Central memory CD8-positive, alpha-beta T cell (primary cell): ENCODE results near the gene GDI1.

Experiments
- ATAC-seq: fragments of 150-1000 bp; cut with Tn5 transposase; replicated peaks from 2 replicates; pipeline ENCODE4 v1.10.0; 2022; ENCODE audit warnings: mild to moderate bottlenecking, moderate FRiP score, moderate number of reproducible peaks; ENCODE audit not compliant: poor library complexity, severe bottlenecking; ENCODE audit errors: extremely low read depth
- DNase-seq, 2 donors: peaks; one replicate each; pipeline ENCODE4 v3.0.0; 2021; ENCODE audit warnings: low spot score in 2 of 2
- H3K27ac Mint-ChIP-seq: one replicate; pipeline ENCODE4 v1.8.0; 2022; ENCODE audit warnings: low read depth, mild to moderate bottlenecking, moderate library complexity, mixed read lengths
- H3K27me3 Mint-ChIP-seq: one replicate; pipeline ENCODE4 v1.8.0; 2022; ENCODE audit warnings: mixed read lengths
- H3K36me3 Mint-ChIP-seq: one replicate; pipeline ENCODE4 v1.8.0; 2022; ENCODE audit warnings: mild to moderate bottlenecking, moderate library complexity, mixed read lengths; ENCODE audit not compliant: insufficient read depth
- H3K4me1 Mint-ChIP-seq: one replicate; pipeline ENCODE4 v1.8.0; 2022; ENCODE audit warnings: mixed read lengths
- H3K4me3 Mint-ChIP-seq: one replicate; pipeline ENCODE4 v1.8.0; 2022; ENCODE audit warnings: mild to moderate bottlenecking, moderate library complexity, mixed read lengths
- H3K9me3 Mint-ChIP-seq: one replicate; pipeline ENCODE4 v1.8.0; 2022; ENCODE audit warnings: mixed read lengths

Gene GDI1

DNA sequence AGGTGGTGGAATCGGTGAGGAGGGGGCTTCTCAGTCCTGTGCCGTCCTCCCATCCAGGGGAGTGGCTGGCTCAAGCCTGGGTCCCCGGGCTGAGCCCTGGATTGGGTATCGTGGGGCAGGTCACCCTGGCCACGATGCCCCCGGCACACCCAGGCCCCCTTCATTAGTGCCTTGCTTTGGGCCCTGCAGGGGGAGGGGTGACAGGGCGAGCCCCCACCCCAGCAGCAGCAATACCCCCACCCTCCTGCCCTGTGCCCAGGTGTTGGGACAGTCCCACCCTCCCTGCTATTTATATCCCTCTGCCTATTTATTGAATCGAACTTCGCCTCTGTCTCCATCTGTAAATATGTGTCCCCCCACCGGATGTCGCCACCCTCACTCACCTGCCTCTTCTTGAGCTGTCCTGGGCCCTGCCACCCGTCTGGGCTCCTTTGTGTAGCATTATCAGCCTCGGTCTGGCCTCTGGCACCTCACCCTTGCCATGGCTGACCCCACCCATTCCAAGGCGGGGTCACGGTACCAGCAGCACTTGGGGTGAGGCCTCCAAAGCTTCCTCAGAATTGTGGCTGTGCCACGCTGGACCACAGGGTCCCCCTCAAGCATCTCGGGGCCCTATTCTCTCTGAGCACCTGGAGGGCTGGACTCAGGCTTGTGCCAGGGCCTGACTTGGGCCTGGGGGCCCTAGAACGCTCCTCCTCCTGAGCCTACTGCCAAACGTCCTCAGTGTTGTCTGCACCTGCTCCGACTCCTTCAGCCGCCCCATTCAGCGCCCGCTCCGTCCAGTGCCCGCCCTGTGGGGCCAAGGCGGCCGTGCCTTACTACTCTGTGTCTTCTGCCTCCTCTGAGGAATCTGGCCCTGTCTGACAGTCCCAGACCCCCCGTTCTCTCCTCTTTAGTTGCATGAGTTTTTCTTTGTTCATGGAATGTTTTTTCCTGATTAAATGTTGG, 36.0 kb downstream of the GDI1 start:
- Mint-ChIP-seq H3K27ac (no peak overlapping the region), H3K9me3 (no peaks in the 10 kb centered on the region), H3K36me3 (peaks cover 18% of the 10 kb centered on the region), H3K27me3 (no peaks in the 10 kb centered on the region), H3K4me3 (no peak overlapping the region), H3K4me1 (no peaks in the 10 kb centered on the region)
- DNase-seq (no peak), ATAC-seq (no peak)

DNA sequence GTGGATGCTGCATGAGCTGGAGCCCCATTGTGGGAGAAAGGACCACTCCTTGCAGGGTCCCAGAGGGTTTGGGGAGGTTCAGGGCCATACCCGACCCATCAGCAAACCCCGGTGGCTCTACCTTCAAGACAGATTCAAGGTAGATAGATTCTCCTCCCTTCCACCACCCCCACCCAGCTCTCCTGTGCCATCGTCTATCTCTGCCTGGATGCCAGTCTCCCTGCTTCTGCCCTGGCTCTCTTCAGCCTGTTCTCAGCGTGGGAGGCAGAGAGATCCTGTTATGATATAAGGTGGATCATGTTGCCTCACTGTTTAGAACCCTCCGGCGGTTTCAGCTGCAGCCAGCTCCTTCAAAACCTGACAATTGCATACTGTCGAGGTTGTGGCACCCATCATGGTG, 36.7 kb downstream of the GDI1 start:
- H3K36me3 Mint-ChIP-seq, result peaks cover 18% of the 10 kb centered on the region
- no peak overlapping the region for H3K27ac Mint-ChIP-seq
- no peak for ATAC-seq
- no peaks in the 10 kb centered on the region for H3K9me3 Mint-ChIP-seq
- H3K4me1 Mint-ChIP-seq, result no peaks in the 10 kb centered on the region
- no peaks in the 10 kb centered on the region for H3K27me3 Mint-ChIP-seq
- no peak overlapping the region for H3K4me3 Mint-ChIP-seq
- DNase-seq, result no peak

DNA sequence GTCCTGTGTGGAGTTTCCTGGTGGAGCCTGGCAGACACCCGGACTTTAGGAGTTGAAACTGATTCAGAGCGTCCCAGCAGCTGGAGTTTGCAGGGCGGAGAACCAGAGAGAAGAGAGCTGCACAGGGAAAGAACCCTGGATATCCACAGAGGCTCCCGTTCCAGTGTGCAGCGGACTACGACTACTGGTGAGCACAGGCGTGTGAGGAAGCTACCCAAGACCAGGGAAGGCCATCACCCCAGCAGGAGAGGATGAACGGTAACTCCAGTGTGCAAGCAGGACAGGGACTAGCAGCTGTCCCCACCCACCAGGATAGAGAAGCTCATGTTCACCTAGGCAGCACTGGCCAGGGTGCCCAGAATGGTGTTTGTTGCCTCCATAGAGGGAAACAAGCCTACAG, 39.9 kb downstream of the GDI1 start:
- H3K4me3 Mint-ChIP-seq, result no peak overlapping the region
- no peak for DNase-seq
- no peak overlapping the region for H3K27ac Mint-ChIP-seq
- H3K36me3 Mint-ChIP-seq, result peaks cover 15% of the 10 kb centered on the region
- no peaks in the 10 kb centered on the region for H3K27me3 Mint-ChIP-seq
- no peak for ATAC-seq
- H3K9me3 Mint-ChIP-seq, result no peaks in the 10 kb centered on the region
- peaks cover 5% of the 10 kb centered on the region for H3K4me1 Mint-ChIP-seq

DNA sequence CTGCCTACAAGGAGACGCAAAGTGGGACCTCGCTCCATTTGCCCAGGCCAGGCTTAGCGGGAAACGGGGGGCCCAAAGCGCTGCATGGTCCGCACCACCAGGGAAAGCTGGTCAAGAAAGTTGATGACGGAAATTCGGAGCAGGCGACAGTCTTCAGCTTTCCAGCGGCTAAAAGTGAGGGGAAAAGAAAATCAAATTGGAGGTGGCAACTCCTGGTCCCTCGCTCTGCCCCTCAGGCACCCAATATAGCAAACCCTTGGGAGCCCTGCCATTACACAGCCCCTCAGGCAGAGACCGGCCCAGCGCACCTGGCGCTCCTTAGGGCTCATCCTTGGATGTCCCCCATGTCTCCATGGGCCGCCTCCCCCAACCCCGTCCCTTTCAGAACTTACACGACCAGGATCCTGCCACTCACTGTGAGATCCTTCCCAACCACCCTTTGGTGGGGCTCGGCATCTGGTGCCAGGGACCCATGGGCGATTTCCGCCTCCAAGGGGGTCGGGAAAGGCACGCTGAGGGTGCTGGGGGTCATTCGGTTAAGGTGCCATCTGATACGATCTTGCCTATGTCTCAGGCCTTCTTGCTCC, 41.0 kb downstream of the GDI1 start:
- peaks cover 15% of the 10 kb centered on the region for H3K36me3 Mint-ChIP-seq
- peaks cover 5% of the 10 kb centered on the region for H3K4me1 Mint-ChIP-seq
- DNase-seq (no peak), ATAC-seq (no peak)
- H3K4me3 Mint-ChIP-seq, result peak overlapping the region; percentile 77
- H3K27ac Mint-ChIP-seq, result peak overlapping the region; percentile 84
- no peaks in the 10 kb centered on the region for H3K27me3 Mint-ChIP-seq
- H3K9me3 Mint-ChIP-seq, result no peaks in the 10 kb centered on the region

DNA sequence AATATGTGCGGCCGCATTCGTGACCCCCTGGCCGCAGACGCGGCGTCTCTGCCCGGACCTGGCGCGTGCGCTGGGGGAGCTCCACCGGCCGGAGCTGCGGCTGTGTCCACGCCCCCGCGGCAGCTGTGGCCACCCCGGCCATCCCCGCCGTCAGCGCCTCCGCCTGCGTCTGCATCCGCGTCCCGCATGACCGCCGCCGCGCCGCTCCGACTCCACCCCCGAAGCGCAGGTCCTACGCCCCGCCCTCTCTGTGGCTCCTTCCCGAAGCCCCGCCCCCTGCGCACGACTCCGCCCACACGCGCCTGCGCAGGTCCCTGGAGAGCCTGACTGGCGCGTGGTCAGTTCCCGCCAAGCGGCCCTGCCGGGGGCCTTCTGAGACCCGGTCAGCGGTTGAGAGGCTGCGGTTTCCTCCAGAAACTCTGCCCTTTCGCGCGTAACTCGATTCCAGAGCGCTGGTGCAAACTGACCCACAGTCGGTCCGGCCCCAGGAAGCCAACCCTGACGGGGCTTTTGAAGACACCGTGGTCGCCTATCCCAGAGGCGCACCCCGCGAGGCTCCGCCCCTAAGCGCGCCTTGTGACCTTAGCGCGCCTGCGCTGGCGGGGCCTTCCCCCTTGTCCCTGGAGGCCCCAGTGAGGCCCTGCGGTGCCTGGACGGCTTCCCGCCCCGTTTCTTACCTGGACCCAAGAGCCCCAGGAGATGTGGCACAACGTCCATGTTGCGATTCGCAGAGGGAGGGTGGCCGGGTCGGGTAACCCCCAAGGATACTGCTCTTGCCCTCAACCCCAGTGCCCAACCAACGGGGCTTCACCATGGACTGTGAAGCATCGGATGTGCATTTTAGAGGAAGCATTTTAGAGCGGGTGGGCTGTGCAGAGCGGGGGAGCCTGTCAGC, 42.0 kb downstream of the GDI1 start, which contains the start of gene LAGE3:
Gene LAGE3 (minus strand): TSS at position 554 of the 895 bp plus-strand sequence. CDS start 366 bp downstream, at position 188.
- no peaks in the 10 kb centered on the region for H3K27me3 Mint-ChIP-seq
- peaks cover 5% of the 10 kb centered on the region for H3K4me1 Mint-ChIP-seq
- DNase-seq (peak; percentile 91 to 92), ATAC-seq (peak; percentile 84)
- H3K4me3 Mint-ChIP-seq, result peak within 1 kb of the TSS; percentile 77
- H3K9me3 Mint-ChIP-seq, result no peaks in the 10 kb centered on the region
- H3K36me3 Mint-ChIP-seq, result peaks cover 15% of the 10 kb centered on the region
- peak within 1 kb of the TSS; percentile 84 for H3K27ac Mint-ChIP-seq

DNA sequence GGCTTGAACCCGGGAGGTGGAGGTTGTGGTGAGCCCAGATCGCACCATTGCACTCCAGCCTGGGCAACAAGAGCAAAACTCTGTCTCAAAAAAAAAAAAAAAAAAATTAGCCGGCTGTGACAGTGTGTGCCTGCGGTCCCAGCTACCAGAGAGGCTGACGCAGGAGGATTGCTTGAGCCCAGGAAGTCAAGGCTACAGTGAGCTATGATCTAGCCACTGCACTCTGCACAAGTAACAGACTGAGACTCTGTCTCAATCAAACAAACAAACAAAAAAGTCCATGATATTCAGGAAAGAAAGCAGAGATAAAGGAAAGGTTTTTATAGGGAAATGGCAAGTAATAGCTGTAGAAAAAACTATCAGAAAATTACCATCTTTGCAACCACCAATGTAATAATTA, 44.2 kb downstream of the GDI1 start:
- ATAC-seq (no peak), DNase-seq (no peak)
- H3K4me3 Mint-ChIP-seq, result no peak overlapping the region
- peaks cover 15% of the 10 kb centered on the region for H3K36me3 Mint-ChIP-seq
- H3K4me1 Mint-ChIP-seq, result peaks cover 5% of the 10 kb centered on the region
- H3K9me3 Mint-ChIP-seq, result no peaks in the 10 kb centered on the region
- H3K27ac Mint-ChIP-seq, result no peak overlapping the region
- no peaks in the 10 kb centered on the region for H3K27me3 Mint-ChIP-seq

DNA sequence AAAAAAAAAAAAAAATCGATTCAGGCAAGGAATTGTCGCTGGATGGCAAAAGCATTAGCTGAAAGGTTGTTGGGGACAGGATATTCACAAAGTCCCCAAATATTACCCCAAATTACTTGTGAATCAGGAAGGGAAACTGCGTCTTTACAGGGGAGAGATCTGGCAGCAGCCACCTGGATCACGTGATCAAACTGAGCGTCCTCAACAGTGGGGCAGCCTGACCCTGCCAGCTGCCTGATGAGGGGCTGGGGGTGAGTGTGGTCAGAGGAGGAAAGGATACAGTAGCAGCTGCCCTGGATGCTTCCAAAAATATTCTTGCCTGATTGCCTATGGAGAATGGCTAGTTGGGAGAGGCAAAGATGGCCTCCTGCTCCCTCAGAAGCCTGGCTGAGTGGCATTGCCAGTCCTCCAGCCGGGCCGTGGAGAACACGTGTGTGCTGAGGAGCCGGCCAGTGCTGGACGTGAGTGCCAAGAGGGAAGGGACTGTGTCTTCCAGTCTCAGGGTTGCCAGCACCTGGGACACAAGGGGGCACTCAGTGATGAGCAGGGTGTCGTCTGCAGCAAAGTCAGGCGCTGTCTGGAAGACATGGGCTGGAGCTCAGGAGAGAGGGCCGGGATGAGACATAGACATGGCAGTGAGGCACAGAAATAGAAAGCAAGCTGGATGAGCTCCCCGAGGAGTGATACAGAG, 45.1 kb downstream of the GDI1 start:
- DNase-seq (no peak), ATAC-seq (no peak)
- peaks cover 5% of the 10 kb centered on the region for H3K4me1 Mint-ChIP-seq
- H3K9me3 Mint-ChIP-seq, result no peaks in the 10 kb centered on the region
- H3K4me3 Mint-ChIP-seq, result no peak overlapping the region
- no peaks in the 10 kb centered on the region for H3K27me3 Mint-ChIP-seq
- H3K27ac Mint-ChIP-seq, result no peak overlapping the region
- H3K36me3 Mint-ChIP-seq, result peaks cover 17% of the 10 kb centered on the region

DNA sequence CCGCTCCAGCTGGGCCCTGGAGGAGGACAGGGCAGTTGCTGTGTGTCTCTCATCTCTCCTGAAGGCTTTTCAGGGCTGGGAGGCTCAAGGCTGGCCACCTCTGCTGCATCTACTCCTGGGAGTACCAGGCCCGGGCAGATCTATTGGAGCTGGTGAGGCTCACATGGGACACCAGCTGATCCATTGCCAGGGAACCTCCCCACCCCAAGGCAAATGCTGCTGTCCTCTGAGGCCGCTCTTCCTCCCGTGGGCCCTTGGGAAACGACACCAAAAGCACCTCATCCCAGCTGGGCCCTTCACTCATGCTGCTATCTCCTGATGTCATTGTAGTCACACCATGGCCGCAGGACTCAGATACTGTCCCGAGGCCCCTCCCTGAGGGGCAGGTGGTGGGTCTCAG, 45.8 kb downstream of the GDI1 start:
- ATAC-seq (no peak), DNase-seq (no peak)
- H3K4me1 Mint-ChIP-seq, result peaks cover 8% of the 10 kb centered on the region
- peaks cover 18% of the 10 kb centered on the region for H3K36me3 Mint-ChIP-seq
- no peaks in the 10 kb centered on the region for H3K9me3 Mint-ChIP-seq
- no peaks in the 10 kb centered on the region for H3K27me3 Mint-ChIP-seq
- H3K4me3 Mint-ChIP-seq, result no peak overlapping the region
- H3K27ac Mint-ChIP-seq, result no peak overlapping the region

DNA sequence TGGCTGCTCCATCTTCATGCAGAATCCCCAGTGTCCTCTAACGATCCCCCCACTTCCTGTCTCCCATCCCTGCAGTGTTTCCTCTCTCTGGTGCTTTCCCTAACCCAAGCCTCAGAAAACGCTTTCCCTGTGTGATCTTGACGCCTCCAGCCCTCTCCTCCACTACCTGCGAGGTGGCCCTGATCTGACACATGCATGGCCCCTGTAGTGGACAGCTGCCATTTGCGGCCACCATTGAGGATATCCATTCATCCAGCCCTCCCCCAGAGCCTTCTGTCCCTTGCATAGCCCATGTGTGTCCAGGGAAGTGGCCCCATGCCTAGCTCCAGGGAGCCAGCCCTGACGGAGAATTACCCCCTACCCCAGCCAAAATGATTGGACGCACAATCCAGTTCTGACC, 46.4 kb downstream of the GDI1 start:
- no peak for DNase-seq
- no peak overlapping the region for H3K4me3 Mint-ChIP-seq
- no peaks in the 10 kb centered on the region for H3K9me3 Mint-ChIP-seq
- peaks cover 13% of the 10 kb centered on the region for H3K4me1 Mint-ChIP-seq
- no peak for ATAC-seq
- no peaks in the 10 kb centered on the region for H3K27me3 Mint-ChIP-seq
- H3K36me3 Mint-ChIP-seq, result peaks cover 19% of the 10 kb centered on the region
- H3K27ac Mint-ChIP-seq, result no peak overlapping the region

DNA sequence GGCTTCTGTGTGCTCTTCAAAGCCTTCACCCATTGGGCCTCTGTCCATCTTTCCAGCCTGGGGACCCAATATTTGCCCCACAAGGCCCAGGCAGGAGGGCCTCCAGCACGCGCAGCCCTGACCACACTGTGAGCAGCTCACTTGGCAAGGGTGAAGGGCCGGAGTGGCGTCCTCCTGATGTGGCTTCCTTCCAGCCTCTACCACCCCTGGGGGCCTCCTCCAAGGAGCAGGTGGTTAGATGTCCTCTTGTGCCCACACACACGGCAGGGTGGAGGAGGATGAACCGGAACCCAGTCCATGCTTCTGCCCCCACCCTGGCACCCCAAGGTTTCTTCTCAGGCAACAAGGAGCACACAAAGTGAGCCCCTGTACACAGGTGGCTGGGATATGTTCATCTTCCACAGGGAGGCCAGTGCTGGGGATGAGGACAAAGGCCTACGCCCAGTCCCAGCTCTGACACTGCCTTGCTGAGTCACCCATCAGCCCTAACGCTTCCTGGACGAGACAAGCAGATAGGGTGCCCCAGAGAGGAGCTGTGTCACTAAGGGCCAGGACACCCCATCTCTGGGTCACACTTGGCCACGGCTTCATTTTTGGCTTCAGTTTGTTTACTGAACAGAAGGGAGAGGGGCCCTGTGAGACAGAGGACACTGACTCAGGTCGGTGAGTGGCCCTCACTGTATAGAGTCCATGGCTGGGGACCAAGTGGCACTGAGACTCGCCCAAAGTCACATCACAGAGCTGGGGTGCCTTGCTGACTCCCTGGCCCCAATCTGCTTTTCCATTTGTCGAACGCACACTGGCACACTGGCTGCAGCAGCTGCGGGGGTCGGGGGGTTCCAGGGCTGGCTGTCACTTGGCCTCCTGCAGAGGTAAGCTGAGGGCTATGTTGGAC, 47.5 kb downstream of the GDI1 start:
- no peak overlapping the region for H3K27ac Mint-ChIP-seq

More for the DNA sequence above, 47.5 kb downstream of the GDI1 start:
- Mint-ChIP-seq H3K9me3 (no peaks in the 10 kb centered on the region), H3K4me1 (peaks cover 14% of the 10 kb centered on the region), H3K36me3 (peaks cover 11% of the 10 kb centered on the region), H3K27me3 (no peaks in the 10 kb centered on the region), H3K4me3 (peak overlapping the region; percentile 52)
- no peak for ATAC-seq
- DNase-seq, result no peak
